GM19438 (cell line): ENCODE data around the gene FATE1.

Experiments used
- ATAC-seq: cut with Tn5 transposase; IDR thresholded peaks from one replicate; pipeline ENCODE4 v1.9.1; 2021; ENCODE audit warnings: low read depth; ENCODE audit not compliant: unreplicated experiment

FATE1 gene

GRCh38 chrX:151703487-151703886 is 12.3 kb upstream of the FATE1 start:
- no peak for ATAC-seq

GRCh38 chrX:151704041-151704663 is 11.7 kb upstream of the FATE1 start:
- no peak for ATAC-seq

- no peak for ATAC-seq
These were observed 7.0 kb upstream of the FATE1 start for GRCh38 chrX:151708821-151709220.

GRCh38 chrX:151710457-151710856 is 5.4 kb upstream of the FATE1 start:
- no peak for ATAC-seq

GRCh38 chrX:151711154-151711553 is 4.7 kb upstream of the FATE1 start:
- no peak for ATAC-seq

- no peak for ATAC-seq
These were observed 4.0 kb upstream of the FATE1 start for GRCh38 chrX:151711787-151712186.

GRCh38 chrX:151712253-151712652 is 3.6 kb upstream of the FATE1 start:
- no peak for ATAC-seq

- no peak for ATAC-seq
These were observed 2.0 kb upstream of the FATE1 start for GRCh38 chrX:151713849-151714248.

GRCh38 chrX:151714362-151714761 is 1.5 kb upstream of the FATE1 start:
- no peak for ATAC-seq

- peak; percentile 59 for ATAC-seq
These were observed 6.5 kb downstream of the FATE1 start for GRCh38 chrX:151722241-151722846.

- no peak for ATAC-seq
These were observed 7.4 kb downstream of the FATE1 start for GRCh38 chrX:151723156-151723760.

GRCh38 chrX:151724563-151725337 is 8.9 kb downstream of the FATE1 start:
- ATAC-seq = no peak

GRCh38 chrX:151725338-151725614 is 9.4 kb downstream of the FATE1 start:
- ATAC-seq = no peak

- no peak for ATAC-seq
These were observed 10.9 kb downstream of the FATE1 start for GRCh38 chrX:151726751-151727150.

GRCh38 chrX:151727346-151727745 is 11.5 kb downstream of the FATE1 start:
- no peak for ATAC-seq

GRCh38 chrX:151729056-151729725 is 13.4 kb downstream of the FATE1 start:
- ATAC-seq = no peak

- no peak for ATAC-seq
These were observed 18.6 kb downstream of the FATE1 start, which contains the start of gene CNGA2 for GRCh38 chrX:151734446-151734845. Gene CNGA2, plus strand, starts transcription at chrX:151734746. Its CDS starts 3,738 bp downstream, at chrX:151738484.

GRCh38 chrX:151735219-151735618 is 19.4 kb downstream of the FATE1 start:
- ATAC-seq = no peak

GRCh38 chrX:151736685-151737084 is 20.9 kb downstream of the FATE1 start:
- ATAC-seq = no peak

GRCh38 chrX:151737494-151737893 is 21.7 kb downstream of the FATE1 start:
- ATAC-seq = no peak

GRCh38 chrX:151738751-151739150 is 22.9 kb downstream of the FATE1 start:
- no peak for ATAC-seq
